Activated CD4-positive, alpha-beta T cell treated with anti-CD3 and anti-CD28 coated beads for 36 hours (primary cell): ENCODE data around the gene FBH1. TPM values are rescaled to one million over a fixed set of nuclear protein-coding genes. Genes with fewer than 3 reads are reported as not detected.
"Not testable (repeated sequence)": the region's sequence is repeated elsewhere in the genome, so short reads cannot be mapped to it uniquely, and the experiment has no call there.

ENCODE experiments used
- ATAC-seq: fragments of 200-7000 bp; cut with Tn5 transposase; one replicate; pipeline ENCODE4 v1.10.0; 2021; ENCODE audit warnings: mild to moderate bottlenecking, moderate library complexity
- CTCF ChIA-PET: fragments of 350-600 bp; sonication (Branson Sonifier 250); formaldehyde crosslinking; loops from one replicate; lab custom pipeline; 2021; ENCODE audit warnings: antibody characterized with exemption; lab: Charles Lee
- POLR2A ChIA-PET: fragments of 350-600 bp; sonication (Branson Sonifier 250); formaldehyde crosslinking; loops from one replicate; lab custom pipeline; 2021; ENCODE audit warnings: antibody characterized with exemption, inconsistent platforms; lab: Charles Lee
- DNase-seq: peaks from one replicate; pipeline ENCODE4 v3.0.0-alpha.2; 2020
- H3K27ac Mint-ChIP-seq: one replicate; pipeline ENCODE4 v1.8.0; 2021; ENCODE audit warnings: mixed read lengths
- H3K27me3 Mint-ChIP-seq: one replicate; pipeline ENCODE4 v1.8.0; 2021; ENCODE audit warnings: mixed read lengths
- H3K36me3 Mint-ChIP-seq: one replicate; pipeline ENCODE4 v1.8.0; 2021; ENCODE audit warnings: low read depth, mixed read lengths
- H3K4me1 Mint-ChIP-seq: one replicate; pipeline ENCODE4 v1.8.0; 2021; ENCODE audit warnings: mixed read lengths
- H3K4me3 Mint-ChIP-seq: one replicate; pipeline ENCODE4 v1.8.0; 2021; ENCODE audit warnings: mild to moderate bottlenecking, moderate library complexity, mixed read lengths
- H3K9me3 Mint-ChIP-seq: one replicate; pipeline ENCODE4 v1.8.0; 2021; ENCODE audit warnings: low read depth, mixed read lengths
- intact Hi-C, 2 experiments: fragments of 100-400 bp; cut with DNase I in 1 of 2; cut with micrococcal nuclease in 1 of 2; formaldehyde crosslinking; loops; one replicate each; pipeline versions ENCODE4 v1.14.2 to v1.15.1; 2022 to 2024; cut with DNase I, micrococcal nuclease
- total RNA-seq, 2 experiments: library from RNA; stranded (reverse); gene quantifications; one replicate each; pipeline ENCODE4 v1.2.3, GENCODE V29; 2021

Gene FBH1
- total RNA-seq, 2 experiments from 2014 or later = 53.3 to 56.2 TPM

DNA sequence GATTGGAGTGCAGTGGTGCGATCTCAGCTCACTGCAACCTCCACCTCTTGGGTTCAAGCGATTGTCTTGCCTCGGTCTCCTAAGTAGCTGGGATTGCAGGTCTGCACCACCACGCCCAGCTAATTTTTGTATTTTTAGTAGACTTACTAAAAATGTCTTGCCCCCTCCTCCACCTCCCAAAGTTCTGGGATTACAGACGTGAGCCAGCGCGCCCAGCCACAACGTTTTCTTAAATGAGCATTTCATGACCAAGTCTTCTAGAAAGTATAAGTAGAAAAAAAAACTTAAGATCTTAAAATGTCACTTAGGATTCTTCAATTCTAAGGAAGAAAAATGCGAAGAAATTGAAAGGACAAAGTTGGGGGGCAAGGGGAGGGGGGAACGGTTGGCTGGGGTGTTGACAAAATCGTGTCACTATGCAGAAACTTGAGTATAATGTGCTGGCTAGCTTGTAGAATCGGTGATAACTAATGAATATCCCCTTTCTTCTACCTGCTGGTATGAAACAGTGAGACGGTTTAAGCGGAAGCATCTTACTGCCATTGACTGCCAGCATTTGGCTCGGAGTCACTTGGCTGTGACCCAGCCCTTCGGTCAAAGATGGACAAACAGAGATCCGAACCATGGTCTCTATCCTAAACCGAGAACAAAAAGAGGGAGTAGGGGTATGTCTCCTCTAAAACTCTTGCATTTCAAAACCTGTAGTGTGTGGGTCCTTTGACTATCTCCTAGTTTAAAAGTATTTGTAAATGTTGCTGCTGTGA, 12.7 kb downstream of the FBH1 start:
- peaks cover 35% of the 10 kb centered on the region for H3K36me3 Mint-ChIP-seq
- intact Hi-C loops = no loop called here
- POLR2A ChIA-PET = no interaction called here
- H3K4me1 Mint-ChIP-seq = peaks cover 18% of the 10 kb centered on the region
- no peak overlapping the region for H3K27ac Mint-ChIP-seq
- ATAC-seq (no peak), DNase-seq (no peak)
- no peak overlapping the region for H3K4me3 Mint-ChIP-seq
- peaks cover under 1% of the 10 kb centered on the region for H3K9me3 Mint-ChIP-seq
- CTCF ChIA-PET = interaction anchor here (0.5 to 0.7 kb wide), 2 partner anchors 9 to 22 kb away, joined by 3 to 5 read pairs; no protein-coding TSS in a partner anchor
- H3K27me3 Mint-ChIP-seq = no peaks in the 10 kb centered on the region

DNA sequence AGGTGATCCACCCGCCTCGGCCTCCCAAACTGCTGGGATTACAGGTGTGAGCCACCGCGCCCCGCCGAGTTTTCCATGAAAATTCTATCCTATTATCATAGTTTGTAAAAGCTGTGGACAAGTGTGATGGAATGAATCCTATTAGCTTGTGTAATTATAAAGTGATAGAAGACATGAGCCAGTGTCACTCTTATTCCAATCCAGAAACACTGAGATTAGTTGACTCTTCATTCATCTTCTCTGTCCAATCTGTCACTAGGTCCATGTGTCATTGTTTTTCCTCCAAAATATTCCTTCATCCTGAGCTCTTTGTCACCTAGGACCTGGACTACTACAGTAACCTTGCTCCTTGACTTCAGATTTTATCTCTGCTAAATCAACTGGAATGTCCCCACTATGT, 13.5 kb downstream of the FBH1 start:
- ChIA-PET CTCF (interaction anchor here (0.7 kb wide), 1 partner anchor 10 kb away, joined by 3 read pairs; no protein-coding TSS in a partner anchor), POLR2A (no interaction called here)
- H3K27ac Mint-ChIP-seq = no peak overlapping the region
- H3K4me3 Mint-ChIP-seq = no peak overlapping the region
- intact Hi-C loops = no loop called here
- peaks cover 21% of the 10 kb centered on the region for H3K4me1 Mint-ChIP-seq
- no peak for ATAC-seq
- H3K9me3 Mint-ChIP-seq = no peaks in the 10 kb centered on the region
- DNase-seq = no peak
- H3K36me3 Mint-ChIP-seq = peaks cover 32% of the 10 kb centered on the region
- no peaks in the 10 kb centered on the region for H3K27me3 Mint-ChIP-seq

DNA sequence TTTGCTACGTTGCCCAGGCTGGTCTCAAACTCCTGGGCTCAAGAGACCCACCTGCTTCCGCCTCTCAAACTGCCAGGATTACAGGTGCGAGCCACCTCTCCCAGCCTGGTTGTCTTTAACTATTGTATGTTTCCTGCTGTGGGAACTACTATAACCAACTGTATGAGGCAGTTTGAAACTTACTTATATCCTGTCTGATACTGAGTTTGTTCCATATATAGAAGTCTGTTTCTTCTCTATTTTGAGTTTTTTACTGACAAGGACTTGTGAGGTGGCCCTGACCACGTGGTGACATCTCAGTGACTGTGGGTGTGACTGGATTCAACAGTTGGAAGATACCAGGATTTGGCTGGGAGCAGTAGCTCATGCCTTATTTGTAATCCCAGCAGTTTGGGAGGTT, 14.2 kb downstream of the FBH1 start:
- CTCF ChIA-PET = no interaction called here

DNA sequence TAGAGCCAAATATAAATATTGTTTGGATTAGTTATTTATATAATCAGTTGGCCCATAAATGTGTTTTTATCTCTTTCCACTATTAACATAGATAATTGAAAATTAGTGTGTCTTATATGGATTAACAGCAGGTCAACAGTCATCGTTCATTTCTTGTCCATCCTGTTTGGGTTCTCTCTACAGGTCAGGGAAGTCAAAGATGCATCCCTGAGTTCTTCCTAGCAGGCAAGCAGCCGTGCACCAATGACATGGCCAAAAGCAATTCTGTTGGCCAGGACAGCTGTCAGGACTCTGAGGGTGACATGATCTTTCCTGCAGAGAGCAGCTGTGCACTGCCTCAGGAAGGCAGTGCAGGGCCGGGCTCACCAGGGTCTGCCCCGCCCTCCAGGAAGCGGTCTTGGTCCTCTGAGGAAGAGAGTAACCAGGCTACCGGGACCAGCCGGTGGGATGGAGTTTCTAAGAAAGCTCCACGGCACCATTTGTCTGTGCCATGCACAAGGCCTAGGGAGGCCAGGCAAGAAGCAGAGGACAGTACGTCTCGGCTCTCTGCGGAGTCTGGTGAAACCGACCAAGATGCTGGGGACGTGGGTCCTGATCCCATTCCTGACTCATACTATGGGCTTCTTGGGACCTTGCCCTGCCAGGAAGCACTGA, 15.9 kb downstream of the FBH1 start:
- POLR2A ChIA-PET = no interaction called here

More for the DNA sequence above, 14.2 kb downstream of the FBH1 start:
- ATAC-seq (peak; percentile 88), DNase-seq (peak; percentile 16)
- intact Hi-C loops = no loop called here
- H3K4me3 Mint-ChIP-seq = no peak overlapping the region
- H3K9me3 Mint-ChIP-seq = no peaks in the 10 kb centered on the region
- peaks cover 21% of the 10 kb centered on the region for H3K4me1 Mint-ChIP-seq
- peak overlapping the region; percentile 56 for H3K27ac Mint-ChIP-seq
- POLR2A ChIA-PET = no interaction called here
- no peaks in the 10 kb centered on the region for H3K27me3 Mint-ChIP-seq
- peaks cover 34% of the 10 kb centered on the region for H3K36me3 Mint-ChIP-seq

DNA sequence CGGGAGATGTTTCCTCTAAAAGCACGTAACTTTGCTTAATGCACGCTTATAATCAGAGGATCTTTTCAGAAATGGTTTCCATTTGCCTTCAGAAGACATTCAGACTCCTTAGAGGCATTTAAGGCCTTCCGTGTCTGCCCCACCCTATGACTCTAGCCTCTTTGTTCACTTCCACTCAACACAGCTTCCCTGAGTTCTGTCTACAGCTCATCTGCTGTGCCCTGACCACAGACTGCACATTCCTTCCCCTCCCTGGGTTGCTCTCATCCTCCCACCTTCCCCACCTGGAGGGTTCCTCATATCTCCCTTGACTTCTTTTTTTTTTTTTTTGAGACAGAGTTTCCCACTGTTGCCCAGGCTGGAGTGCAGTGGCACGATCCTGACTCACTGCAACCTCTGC, 16.6 kb downstream of the FBH1 start:
- ATAC-seq = no peak
- intact Hi-C loops = no loop called here
- ChIA-PET POLR2A (no interaction called here), CTCF (no interaction called here)
- no peak for DNase-seq
- Mint-ChIP-seq H3K27me3 (no peaks in the 10 kb centered on the region), H3K4me3 (no peak overlapping the region), H3K36me3 (peaks cover 45% of the 10 kb centered on the region), H3K9me3 (no peaks in the 10 kb centered on the region), H3K4me1 (peaks cover 22% of the 10 kb centered on the region), H3K27ac (no peak overlapping the region)

More for the DNA sequence above, 15.9 kb downstream of the FBH1 start:
- ATAC-seq = no peak
- H3K27ac Mint-ChIP-seq = no peak overlapping the region
- CTCF ChIA-PET = interaction anchor here (0.5 kb wide), 1 partner anchor 12 kb away, joined by 3 read pairs; no protein-coding TSS in a partner anchor
- intact Hi-C loops = no loop called here
- no peaks in the 10 kb centered on the region for H3K9me3 Mint-ChIP-seq
- H3K4me1 Mint-ChIP-seq = peaks cover 21% of the 10 kb centered on the region
- H3K27me3 Mint-ChIP-seq = no peaks in the 10 kb centered on the region
- H3K36me3 Mint-ChIP-seq = peaks cover 42% of the 10 kb centered on the region
- no peak overlapping the region for H3K4me3 Mint-ChIP-seq
- DNase-seq = no peak

DNA sequence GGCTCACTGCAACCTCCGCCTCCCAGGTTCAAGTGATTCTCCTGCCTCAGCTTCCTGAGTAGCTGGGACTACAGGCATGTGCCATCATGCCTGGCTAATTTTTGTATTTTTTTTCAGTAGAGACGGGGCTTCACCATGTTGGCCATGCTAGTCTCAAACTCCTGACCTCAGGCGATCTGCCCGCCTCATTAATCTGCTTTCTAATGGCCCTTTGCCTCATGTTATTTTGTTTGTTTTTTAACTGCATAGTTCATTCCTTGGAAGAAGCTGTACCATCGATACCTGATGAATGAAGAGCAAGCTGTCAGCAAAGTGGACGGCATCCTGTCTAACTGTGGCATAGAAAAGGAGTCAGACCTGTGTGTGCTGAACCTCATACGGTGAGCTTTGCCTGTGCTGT, 18.6 kb downstream of the FBH1 start:
- Mint-ChIP-seq H3K36me3 (peaks cover 49% of the 10 kb centered on the region), H3K4me1 (peaks cover 24% of the 10 kb centered on the region)
- H3K27me3 Mint-ChIP-seq, H3K27ac Mint-ChIP-seq, H3K9me3 Mint-ChIP-seq, H3K4me3 Mint-ChIP-seq, CTCF ChIA-PET, DNase-seq, POLR2A ChIA-PET, intact Hi-C loops, ATAC-seq: not testable (repeated sequence)

DNA sequence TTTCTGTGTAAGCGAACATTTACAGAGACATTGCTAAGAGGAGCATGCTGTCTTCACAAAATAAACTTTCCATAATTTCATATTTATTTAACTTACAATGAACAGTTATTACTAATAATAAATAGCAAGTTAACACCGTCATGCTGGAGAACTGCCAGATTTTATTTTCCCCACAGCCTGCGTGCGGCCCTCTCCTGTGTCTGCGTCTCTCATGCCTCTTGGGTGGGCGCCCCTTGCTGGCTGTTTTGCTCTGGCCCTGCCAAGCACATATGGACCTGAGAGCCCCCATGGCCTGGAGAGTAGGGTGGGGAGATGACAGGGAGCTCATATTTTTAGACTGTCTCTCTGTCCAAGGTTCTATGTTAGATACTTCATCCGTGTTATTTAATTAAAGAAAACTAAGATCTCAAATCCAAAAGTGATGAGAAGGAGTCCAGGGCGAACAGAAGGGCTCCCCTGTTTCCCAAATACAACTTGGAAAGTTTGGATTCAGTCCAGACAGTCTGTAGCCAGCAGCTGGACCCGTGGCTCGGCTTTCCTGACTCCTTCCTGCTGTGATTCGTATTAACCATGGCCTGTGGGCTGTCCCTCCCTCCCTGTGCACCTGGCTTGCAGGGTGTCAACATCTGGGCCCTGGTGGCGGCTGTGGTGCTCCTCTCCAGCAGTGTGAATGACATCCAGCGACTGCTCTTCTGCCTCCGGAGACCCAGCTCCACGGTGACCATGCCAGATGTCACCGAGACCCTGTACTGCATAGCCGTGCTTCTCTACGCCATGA, 20.5 kb downstream of the FBH1 start:
- no peak for DNase-seq
- ATAC-seq = no peak
- H3K27ac Mint-ChIP-seq = no peak overlapping the region
- H3K27me3 Mint-ChIP-seq = no peaks in the 10 kb centered on the region
- intact Hi-C loops = no loop called here
- no peaks in the 10 kb centered on the region for H3K9me3 Mint-ChIP-seq
- peaks cover 52% of the 10 kb centered on the region for H3K36me3 Mint-ChIP-seq
- ChIA-PET POLR2A (no interaction called here), CTCF (no interaction called here)
- no peak overlapping the region for H3K4me3 Mint-ChIP-seq
- H3K4me1 Mint-ChIP-seq = peaks cover 15% of the 10 kb centered on the region

DNA sequence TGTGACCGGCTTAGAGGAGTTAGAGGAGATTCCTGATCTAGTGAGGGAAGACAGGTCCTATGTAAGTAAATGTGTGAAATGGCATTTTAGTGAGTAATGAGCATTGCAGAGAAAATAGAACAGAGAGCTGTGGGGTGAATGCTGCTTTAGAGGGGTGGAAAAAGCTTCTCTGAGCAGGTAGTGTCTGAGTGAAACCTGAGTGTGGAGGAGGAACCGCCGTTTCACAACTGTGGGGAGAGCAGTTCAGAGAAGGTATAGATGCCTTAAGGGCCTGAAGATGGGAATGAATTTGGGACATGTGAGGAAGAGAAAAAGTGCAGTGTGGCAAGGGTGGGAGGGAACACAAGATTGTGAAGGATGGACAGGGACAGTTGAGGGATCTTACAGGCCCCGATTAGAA, 21.6 kb downstream of the FBH1 start:
- CTCF ChIA-PET = no interaction called here
- peak overlapping the region; percentile 2 for H3K27ac Mint-ChIP-seq
- peaks cover 50% of the 10 kb centered on the region for H3K36me3 Mint-ChIP-seq

DNA sequence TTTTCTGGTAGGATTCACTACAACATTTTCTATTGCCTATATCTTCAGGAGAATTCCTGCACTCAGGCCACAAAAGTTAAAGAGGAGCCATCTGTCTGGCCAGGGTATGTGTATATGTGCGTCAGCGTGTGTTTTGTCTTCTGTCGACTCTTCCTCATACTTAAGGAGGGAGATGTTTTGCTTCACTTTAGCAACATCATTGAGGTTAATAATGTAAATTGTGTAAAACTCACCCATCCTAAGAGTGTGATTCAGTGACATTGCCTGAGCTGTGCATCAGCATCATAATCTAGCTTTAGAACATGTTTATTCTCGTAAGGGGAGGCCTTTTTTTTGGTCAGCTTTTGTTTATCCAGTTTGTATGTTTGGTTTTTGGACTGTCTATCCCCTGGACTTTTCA, 23.7 kb downstream of the FBH1 start:
- Mint-ChIP-seq H3K4me3 (no peak overlapping the region), H3K36me3 (peaks cover 50% of the 10 kb centered on the region), H3K9me3 (no peaks in the 10 kb centered on the region), H3K4me1 (peaks cover 3% of the 10 kb centered on the region), H3K27ac (no peak overlapping the region), H3K27me3 (no peaks in the 10 kb centered on the region)
- CTCF ChIA-PET = no interaction called here
- POLR2A ChIA-PET = no interaction called here
- ATAC-seq (no peak), DNase-seq (no peak)
- intact Hi-C loops = no loop called here

More for the DNA sequence above, 21.6 kb downstream of the FBH1 start:
- no peaks in the 10 kb centered on the region for H3K27me3 Mint-ChIP-seq
- DNase-seq (no peak), ATAC-seq (no peak)
- no peaks in the 10 kb centered on the region for H3K9me3 Mint-ChIP-seq
- POLR2A ChIA-PET = interaction anchor here (0.6 kb wide), 1 partner anchor 18 kb away, joined by 3 read pairs; no protein-coding TSS in a partner anchor
- intact Hi-C loops = no loop called here
- H3K4me1 Mint-ChIP-seq = peaks cover 8% of the 10 kb centered on the region
- no peak overlapping the region for H3K4me3 Mint-ChIP-seq

DNA sequence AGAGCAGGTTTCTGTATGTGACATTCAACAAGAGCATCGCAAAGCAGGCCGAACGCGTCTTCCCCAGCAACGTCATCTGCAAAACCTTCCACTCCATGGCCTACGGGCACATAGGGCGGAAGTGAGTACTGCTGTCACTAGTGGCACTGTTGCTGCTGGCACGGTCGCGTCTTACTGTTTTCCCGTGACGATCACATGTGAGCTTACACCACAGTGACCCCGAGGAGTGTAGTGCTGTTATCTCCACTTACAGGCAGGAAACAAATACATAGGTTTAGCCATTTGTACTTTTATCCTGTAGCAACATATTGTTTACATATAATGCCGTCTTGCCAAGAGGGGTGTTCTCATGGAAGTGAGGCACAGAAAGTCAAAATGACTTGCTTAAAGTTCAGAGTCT, 25.4 kb downstream of the FBH1 start:
- ATAC-seq (no peak), DNase-seq (no peak)
- Mint-ChIP-seq H3K4me3 (no peak overlapping the region), H3K36me3 (peaks cover 41% of the 10 kb centered on the region), H3K9me3 (no peaks in the 10 kb centered on the region), H3K4me1 (peaks cover 3% of the 10 kb centered on the region), H3K27me3 (no peaks in the 10 kb centered on the region), H3K27ac (no peak overlapping the region)
- POLR2A ChIA-PET = no interaction called here
- CTCF ChIA-PET = no interaction called here
- intact Hi-C loops = no loop called here

DNA sequence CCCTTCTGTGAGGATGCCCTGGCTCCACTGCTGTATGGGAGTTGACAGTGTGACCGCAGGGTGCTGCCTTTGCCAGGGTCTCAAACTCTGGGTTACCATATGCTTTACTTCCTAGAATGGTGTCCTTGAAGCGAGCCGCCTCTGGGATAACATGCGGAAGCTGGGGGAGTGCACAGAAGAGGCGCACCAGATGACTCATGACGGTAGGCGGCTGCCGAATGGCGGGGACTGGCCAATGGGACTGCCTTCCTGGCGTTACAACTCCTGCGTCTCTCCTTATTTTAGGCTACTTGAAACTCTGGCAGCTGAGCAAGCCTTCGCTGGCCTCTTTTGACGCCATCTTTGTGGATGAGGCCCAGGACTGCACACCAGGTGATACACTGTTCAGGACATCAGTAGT, 27.3 kb downstream of the FBH1 start:
- ChIA-PET CTCF (no interaction called here), POLR2A (no interaction called here)
- intact Hi-C loops = no loop called here

More for the DNA sequence above, 27.3 kb downstream of the FBH1 start:
- Mint-ChIP-seq H3K9me3 (no peaks in the 10 kb centered on the region), H3K4me1 (no peaks in the 10 kb centered on the region), H3K36me3 (peaks cover 50% of the 10 kb centered on the region), H3K4me3 (no peak overlapping the region), H3K27me3 (no peaks in the 10 kb centered on the region), H3K27ac (no peak overlapping the region)
- DNase-seq (no peak), ATAC-seq (no peak)
